Stimulated activated naive CD8-positive, alpha-beta T cell treated with anti-CD3 and anti-CD28 coated beads, Interleukin-15, Interleukin-2, amounts not matched to agents 100 ng/mL and 50 ng/mL, for 24 hours (primary cell): Measurements from ENCODE around the gene GOLPH3.
"Not testable (repeated sequence)": the region's sequence is repeated elsewhere in the genome, so short reads cannot be mapped to it uniquely, and the experiment has no call there.

Experiments used
- H3K27ac Mint-ChIP-seq: one replicate; pipeline ENCODE4 v1.8.0; 2021; ENCODE audit warnings: mild to moderate bottlenecking, mixed read lengths
- H3K27me3 Mint-ChIP-seq: one replicate; pipeline ENCODE4 v1.8.0; 2021; ENCODE audit warnings: mixed read lengths
- H3K36me3 Mint-ChIP-seq: one replicate; pipeline ENCODE4 v1.8.0; 2021; ENCODE audit warnings: low read depth, mixed read lengths
- H3K4me1 Mint-ChIP-seq: one replicate; pipeline ENCODE4 v1.8.0; 2021; ENCODE audit warnings: low read depth, mixed read lengths
- H3K4me3 Mint-ChIP-seq: one replicate; pipeline ENCODE4 v1.8.0; 2021; ENCODE audit warnings: mild to moderate bottlenecking, mixed read lengths
- H3K9me3 Mint-ChIP-seq: one replicate; pipeline ENCODE4 v1.8.0; 2021; ENCODE audit warnings: mixed read lengths

GOLPH3 gene

DNA sequence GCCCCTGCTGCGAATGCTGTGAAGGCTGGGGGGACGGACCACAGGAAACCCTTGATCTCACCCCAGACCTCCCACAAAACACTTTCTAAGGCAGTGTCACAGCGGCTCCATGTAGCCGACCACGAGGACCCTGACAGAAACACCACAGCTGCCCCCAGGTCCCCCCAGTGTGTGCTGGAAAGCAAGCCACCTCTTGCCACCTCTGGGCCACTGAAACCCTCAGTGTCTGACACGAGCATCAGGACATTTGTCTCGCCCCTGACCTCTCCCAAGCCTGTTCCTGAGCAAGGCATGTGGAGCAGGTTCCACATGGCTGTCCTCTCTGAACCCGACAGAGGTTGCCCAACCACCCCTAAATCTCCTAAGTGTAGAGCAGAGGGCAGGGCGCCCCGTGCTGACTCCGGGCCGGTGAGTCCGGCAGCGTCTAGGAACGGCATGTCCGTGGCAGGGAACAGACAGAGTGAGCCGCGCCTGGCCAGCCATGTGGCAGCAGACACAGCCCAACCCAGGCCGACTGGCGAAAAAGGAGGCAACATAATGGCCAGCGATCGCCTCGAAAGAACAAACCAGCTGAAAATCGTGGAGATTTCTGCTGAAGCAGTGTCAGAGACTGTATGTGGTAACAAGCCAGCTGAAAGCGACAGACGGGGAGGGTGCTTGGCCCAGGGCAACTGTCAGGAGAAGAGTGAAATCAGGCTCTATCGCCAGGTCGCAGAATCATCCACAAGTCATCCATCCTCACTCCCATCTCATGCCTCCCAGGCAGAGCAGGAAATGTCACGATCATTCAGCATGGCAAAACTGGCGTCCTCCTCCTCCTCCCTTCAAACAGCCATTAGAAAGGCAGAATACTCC lies 84.7 kb downstream of the GOLPH3 start:
- no peak overlapping the region for H3K27ac Mint-ChIP-seq
- H3K9me3 Mint-ChIP-seq: no peaks in the 10 kb centered on the region
- no peaks in the 10 kb centered on the region for H3K27me3 Mint-ChIP-seq
- no peak overlapping the region for H3K4me3 Mint-ChIP-seq
- H3K4me1 Mint-ChIP-seq: no peaks in the 10 kb centered on the region
- H3K36me3 Mint-ChIP-seq: no peaks in the 10 kb centered on the region

GRCh38 chr5:32088214-32088613 lies 85.9 kb downstream of the GOLPH3 start:
- no peaks in the 10 kb centered on the region for H3K4me1 Mint-ChIP-seq
- H3K27ac Mint-ChIP-seq: no peak overlapping the region
- H3K9me3 Mint-ChIP-seq: no peaks in the 10 kb centered on the region
- no peaks in the 10 kb centered on the region for H3K36me3 Mint-ChIP-seq
- no peak overlapping the region for H3K4me3 Mint-ChIP-seq
- H3K27me3 Mint-ChIP-seq: no peaks in the 10 kb centered on the region

DNA sequence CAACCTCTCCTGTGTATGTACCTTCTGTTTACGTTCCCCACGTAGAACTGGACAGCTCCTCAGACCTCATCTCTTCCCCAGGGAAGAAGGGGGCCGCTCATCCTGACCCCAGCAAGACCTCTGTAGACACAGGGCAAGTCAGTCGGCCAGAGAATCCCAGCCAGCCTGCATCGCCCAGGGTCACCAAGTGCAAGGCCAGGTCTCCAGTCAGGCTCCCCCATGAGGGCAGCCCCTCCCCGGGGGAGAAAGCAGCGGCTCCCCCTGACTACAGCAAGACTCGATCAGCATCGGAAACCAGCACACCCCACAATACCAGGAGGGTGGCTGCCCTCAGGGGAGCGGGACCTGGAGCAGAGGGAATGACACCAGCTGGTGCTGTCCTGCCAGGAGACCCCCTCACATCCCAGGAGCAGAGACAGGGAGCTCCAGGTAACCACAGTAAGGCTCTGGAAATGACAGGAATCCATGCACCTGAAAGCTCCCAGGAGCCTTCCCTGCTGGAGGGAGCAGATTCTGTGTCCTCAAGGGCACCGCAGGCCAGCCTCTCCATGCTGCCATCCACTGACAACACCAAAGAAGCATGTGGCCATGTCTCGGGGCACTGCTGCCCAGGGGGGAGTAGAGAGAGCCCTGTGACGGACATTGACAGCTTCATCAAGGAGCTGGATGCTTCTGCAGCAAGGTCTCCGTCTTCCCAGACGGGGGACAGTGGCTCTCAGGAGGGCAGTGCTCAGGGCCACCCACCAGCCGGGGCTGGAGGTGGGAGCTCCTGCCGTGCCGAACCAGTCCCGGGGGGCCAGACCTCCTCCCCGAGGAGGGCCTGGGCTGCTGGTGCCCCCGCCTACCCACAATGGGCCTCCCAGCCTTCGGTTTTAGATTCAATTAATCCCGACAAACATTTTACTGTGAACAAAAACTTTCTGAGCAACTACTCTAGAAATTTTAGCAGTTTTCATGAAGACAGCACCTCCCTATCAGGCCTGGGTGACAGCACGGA lies 86.7 kb downstream of the GOLPH3 start:
- Mint-ChIP-seq H3K27ac (no peak overlapping the region), H3K36me3 (no peaks in the 10 kb centered on the region), H3K4me1 (no peaks in the 10 kb centered on the region), H3K4me3 (no peak overlapping the region), H3K27me3 (no peaks in the 10 kb centered on the region), H3K9me3 (no peaks in the 10 kb centered on the region)

- H3K27me3 Mint-ChIP-seq: no peaks in the 10 kb centered on the region
- no peak overlapping the region for H3K27ac Mint-ChIP-seq
- no peak overlapping the region for H3K4me3 Mint-ChIP-seq
- H3K4me1 Mint-ChIP-seq: no peaks in the 10 kb centered on the region
- H3K36me3 Mint-ChIP-seq: no peaks in the 10 kb centered on the region
- no peaks in the 10 kb centered on the region for H3K9me3 Mint-ChIP-seq
Measured at GRCh38 chr5:32083981-32084430, 90.1 kb downstream of the GOLPH3 start.

- no peaks in the 10 kb centered on the region for H3K27me3 Mint-ChIP-seq
- H3K4me3 Mint-ChIP-seq: no peak overlapping the region
- H3K27ac Mint-ChIP-seq: no peak overlapping the region
- no peaks in the 10 kb centered on the region for H3K36me3 Mint-ChIP-seq
- H3K9me3 Mint-ChIP-seq: no peaks in the 10 kb centered on the region
- H3K4me1 Mint-ChIP-seq: no peaks in the 10 kb centered on the region
Measured at GRCh38 chr5:32082701-32083100, 91.4 kb downstream of the GOLPH3 start.

- not testable (repeated sequence) for H3K4me3 Mint-ChIP-seq, H3K9me3 Mint-ChIP-seq, H3K27ac Mint-ChIP-seq, H3K36me3 Mint-ChIP-seq, H3K4me1 Mint-ChIP-seq, H3K27me3 Mint-ChIP-seq
Measured at GRCh38 chr5:32080565-32080964, 93.6 kb downstream of the GOLPH3 start.

DNA sequence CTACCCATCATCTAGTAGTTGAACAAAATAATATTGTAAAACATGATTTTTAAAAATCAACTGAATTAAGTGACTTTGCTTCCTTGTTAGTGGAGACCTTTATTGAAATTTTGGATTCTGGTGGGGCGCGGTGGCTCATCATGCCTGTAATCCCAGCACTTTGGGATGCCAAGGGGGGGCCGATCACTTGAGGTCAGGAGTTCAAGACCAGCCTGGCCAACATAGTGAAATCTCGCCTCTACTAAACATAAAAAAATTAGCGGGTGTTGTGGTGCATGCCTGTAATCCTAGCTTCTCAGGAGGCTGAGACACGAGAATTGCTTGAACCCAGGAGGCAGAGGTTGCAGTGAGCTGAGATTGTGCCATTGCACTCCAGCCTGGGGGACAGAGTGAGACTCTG lies 95.3 kb downstream of the GOLPH3 start:
- not testable (repeated sequence) for H3K27me3 Mint-ChIP-seq, H3K27ac Mint-ChIP-seq, H3K36me3 Mint-ChIP-seq

DNA sequence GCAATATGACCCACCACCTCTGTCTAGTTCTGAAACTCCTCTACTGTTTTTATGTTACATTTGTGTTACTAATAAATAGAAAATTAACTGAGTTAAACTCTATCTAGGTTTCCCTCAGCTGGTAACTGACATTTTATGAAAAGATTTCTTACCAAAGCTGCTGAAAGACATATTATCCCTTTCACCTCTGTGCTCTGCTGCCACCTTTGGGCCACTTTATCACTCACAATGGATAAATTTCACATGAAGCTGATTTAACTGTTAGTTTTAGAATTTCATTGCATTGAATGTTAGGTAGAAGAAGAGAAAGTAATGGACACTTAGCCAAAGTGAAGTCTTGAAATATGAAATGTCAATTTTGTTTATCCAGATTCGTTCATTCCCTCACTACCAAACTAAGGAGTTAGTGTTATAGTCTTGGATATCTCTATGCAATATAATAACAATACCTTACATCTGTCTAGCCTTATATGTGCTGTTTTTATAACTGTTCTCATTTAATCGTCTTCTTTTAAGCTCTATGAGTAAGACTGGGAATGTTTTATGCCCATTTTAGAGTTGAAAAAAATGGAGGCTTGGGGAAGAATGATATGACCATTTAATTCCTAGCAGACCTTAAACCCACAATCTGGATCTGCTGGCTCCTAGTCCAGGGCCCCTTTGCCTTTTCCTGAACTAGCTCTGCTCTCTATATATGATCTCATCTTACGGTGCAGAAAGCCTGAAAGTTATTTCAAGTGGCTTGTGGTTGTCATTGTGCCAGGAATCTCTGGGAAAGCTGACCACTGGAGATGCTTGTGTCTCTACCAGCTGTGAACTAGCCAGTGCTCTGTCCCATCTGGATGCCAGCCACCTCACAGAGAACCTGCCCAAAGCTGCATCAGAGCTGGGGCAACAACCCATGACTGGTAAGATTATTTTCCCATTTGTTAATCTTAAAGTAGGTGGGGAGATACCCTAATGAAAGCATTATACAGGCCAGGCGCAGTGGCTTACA lies 97.1 kb downstream of the GOLPH3 start:
- Mint-ChIP-seq H3K4me1 (no peaks in the 10 kb centered on the region), H3K27me3 (no peaks in the 10 kb centered on the region), H3K4me3 (no peak overlapping the region), H3K27ac (no peak overlapping the region), H3K36me3 (no peaks in the 10 kb centered on the region), H3K9me3 (no peaks in the 10 kb centered on the region)

More for the DNA sequence above, 95.3 kb downstream of the GOLPH3 start:
- H3K9me3 Mint-ChIP-seq, H3K4me1 Mint-ChIP-seq, H3K4me3 Mint-ChIP-seq: not testable (repeated sequence)
